K562 (cell line): ENCODE results near the gene MT1A. TPM values are rescaled to one million over a fixed set of nuclear protein-coding genes. Genes with fewer than 3 reads are reported as not detected.

Source experiments
- BCLAF1 ChIP-seq, 2 experiments: fragments of 450-650 bp in 1 of 2; IDR thresholded peaks; 2 replicates each; pipeline ENCODE4 v1.6.1; 2011 to 2017; ENCODE audit warnings: low read depth in 2 of 2, antibody characterized with exemption in 1 of 2, borderline replicate concordance in 1 of 2, low read length in 1 of 2, mild to moderate bottlenecking in 1 of 2, mixed read lengths in 1 of 2; ENCODE audit not compliant: control insufficient read depth in 1 of 2
- CBX3 ChIP-seq, 2 experiments: IDR thresholded peaks; 1 replicate in 1 of 2; 2 replicates in 1 of 2; pipeline ENCODE4 v1.6.1; 2012; ENCODE audit warnings: inconsistent platforms in 2 of 2, low read length in 2 of 2, borderline replicate concordance in 1 of 2, control low read depth in 1 of 2
- HEY1 ChIP-seq: fragments of 250-450 bp; sonication (Bioruptor Pico); IDR thresholded peaks from 2 replicates; pipeline ENCODE4 v1.5.0; 2020; ENCODE audit warnings: mild to moderate bottlenecking, moderate library complexity, borderline replicate concordance
- KAT2B ChIP-seq: IDR thresholded peaks from one replicate; pipeline ENCODE4 v1.6.1; 2012; ENCODE audit warnings: low read depth, mild to moderate bottlenecking, control low read depth, inconsistent platforms, low read length, moderate library complexity
- MBD2 ChIP-seq: sonication (generic); IDR thresholded peaks from 2 replicates; pipeline ENCODE4 v1.6.1; 2016; ENCODE audit warnings: low read depth, borderline replicate concordance
- MCM7 ChIP-seq, 2 experiments: fragments of 450-650 bp; IDR thresholded peaks; 2 replicates each; pipeline ENCODE4 v1.6.1; 2016 to 2018
- TRIM24 ChIP-seq, 2 experiments: fragments of 450-650 bp; IDR thresholded peaks; 2 replicates each; pipeline ENCODE4 v1.6.1; 2016
- ZBTB12 ChIP-seq: fragments of 250-450 bp; sonication (Bioruptor Pico); IDR thresholded peaks from 2 replicates; pipeline ENCODE4 v1.4.0; 2020
- ZBTB26 ChIP-seq: fragments of 450-650 bp; formaldehyde crosslinking; IDR thresholded peaks from 2 replicates; pipeline ENCODE4 v1.4.0; 2022; ENCODE audit warnings: missing genetic modification characterization
- ZFP30 ChIP-seq: fragments of 250-450 bp; sonication (Bioruptor Pico); IDR thresholded peaks from 2 replicates; pipeline ENCODE4 v1.8.0; 2022; ENCODE audit warnings: moderate library complexity, mild to moderate bottlenecking, inconsistent platforms, borderline replicate concordance
- ZFX ChIP-seq: sonication (generic); formaldehyde crosslinking; IDR thresholded peaks from 2 replicates; pipeline ENCODE4 v1.8.0; 2022; ENCODE audit warnings: mild to moderate bottlenecking, missing genetic modification reagents, moderate library complexity
- ZNF23 ChIP-seq: fragments of 250-450 bp; sonication (Bioruptor Pico); IDR thresholded peaks from 2 replicates; pipeline ENCODE4 v1.4.0; 2020; ENCODE audit warnings: mild to moderate bottlenecking
- polyA plus RNA-seq, 8 experiments: library from polyadenylated mRNA; depleted of rRNA in 4 of 8; stranded (reverse) in 5 of 8; unstranded in 3 of 8; fragments of >200 nt; fragmentation: Nextera tagmentation in 2 of 8; fragmentation: Illumina TruSeq in 1 of 8; extraction: Ambion mirVana in 2 of 8; extraction: Trizol in 1 of 8; gene quantifications; 2 replicates each; pipeline versions ENCODE4 v1.2.1 to v1.2.3, GENCODE V29; 2011 to 2014; ENCODE audit warnings: inconsistent platforms in 1 of 8, missing spikeins in 1 of 8
- total RNA-seq, 7 experiments: library from RNA; depleted of rRNA in 6 of 7; stranded (reverse); fragments of >200 nt in 6 of 7; fragmentation: Illumina TruSeq in 2 of 7; extraction: Trizol in 2 of 7; gene quantifications; 2 replicates each; pipeline versions ENCODE4 v1.2.1 to v1.2.3, GENCODE V29; 2011 to 2021; ENCODE audit warnings: low replicate concordance in 1 of 7
- TF ChIP-seq, protein P1 (sequence below): fragments of 150-350 bp; IDR thresholded peaks from 2 replicates; pipeline ENCODE4 v1.6.1; 2014; ENCODE audit warnings: low read depth, mild to moderate bottlenecking, low read length, borderline replicate concordance
- TF ChIP-seq, protein P2 (sequence below): fragments of 450-650 bp; formaldehyde crosslinking; IDR thresholded peaks from 2 replicates; pipeline ENCODE4 v1.4.0; 2022; ENCODE audit warnings: missing genetic modification characterization
- TF ChIP-seq, protein P3 (sequence below): fragments of 250-450 bp; sonication (Bioruptor Pico); IDR thresholded peaks from 2 replicates; pipeline ENCODE4 v1.8.0; 2021; ENCODE audit warnings: borderline replicate concordance, mild to moderate bottlenecking, moderate library complexity; ENCODE audit not compliant: poor library complexity, severe bottlenecking

MT1A gene
- total and polyA plus RNA-seq, 9 of the 15 experiments (the other 6 are each of a cell fraction or from before 2014, with no cell fraction given), result 0.23 TPM; not detected in 8

GRCh38 chr16:56608043-56608875 lies 30.2 kb upstream of the MT1A start, which contains the start of gene MT2A (continued):
- TF ChIP-seq, protein P1, sequence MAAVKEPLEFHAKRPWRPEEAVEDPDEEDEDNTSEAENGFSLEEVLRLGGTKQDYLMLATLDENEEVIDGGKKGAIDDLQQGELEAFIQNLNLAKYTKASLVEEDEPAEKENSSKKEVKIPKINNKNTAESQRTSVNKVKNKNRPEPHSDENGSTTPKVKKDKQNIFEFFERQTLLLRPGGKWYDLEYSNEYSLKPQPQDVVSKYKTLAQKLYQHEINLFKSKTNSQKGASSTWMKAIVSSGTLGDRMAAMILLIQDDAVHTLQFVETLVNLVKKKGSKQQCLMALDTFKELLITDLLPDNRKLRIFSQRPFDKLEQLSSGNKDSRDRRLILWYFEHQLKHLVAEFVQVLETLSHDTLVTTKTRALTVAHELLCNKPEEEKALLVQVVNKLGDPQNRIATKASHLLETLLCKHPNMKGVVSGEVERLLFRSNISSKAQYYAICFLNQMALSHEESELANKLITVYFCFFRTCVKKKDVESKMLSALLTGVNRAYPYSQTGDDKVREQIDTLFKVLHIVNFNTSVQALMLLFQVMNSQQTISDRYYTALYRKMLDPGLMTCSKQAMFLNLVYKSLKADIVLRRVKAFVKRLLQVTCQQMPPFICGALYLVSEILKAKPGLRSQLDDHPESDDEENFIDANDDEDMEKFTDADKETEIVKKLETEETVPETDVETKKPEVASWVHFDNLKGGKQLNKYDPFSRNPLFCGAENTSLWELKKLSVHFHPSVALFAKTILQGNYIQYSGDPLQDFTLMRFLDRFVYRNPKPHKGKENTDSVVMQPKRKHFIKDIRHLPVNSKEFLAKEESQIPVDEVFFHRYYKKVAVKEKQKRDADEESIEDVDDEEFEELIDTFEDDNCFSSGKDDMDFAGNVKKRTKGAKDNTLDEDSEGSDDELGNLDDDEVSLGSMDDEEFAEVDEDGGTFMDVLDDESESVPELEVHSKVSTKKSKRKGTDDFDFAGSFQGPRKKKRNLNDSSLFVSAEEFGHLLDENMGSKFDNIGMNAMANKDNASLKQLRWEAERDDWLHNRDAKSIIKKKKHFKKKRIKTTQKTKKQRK, result no peak
- no peak for TF ChIP-seq ZFP30
- no peak for TF ChIP-seq ZBTB26
- no peak for TF ChIP-seq KAT2B
- peak; percentile 85 for TF ChIP-seq ZFX (CRISPR knock-in tag)
- TF ChIP-seq MBD2, result no peak
- TF ChIP-seq TRIM24 (IDR thresholded peaks at IDR 0.05), result 0 out of 4 replicates have a peak, but pooled peaks of 1 of the 2 experiments have one; percentile 24
- TF ChIP-seq, protein P2, sequence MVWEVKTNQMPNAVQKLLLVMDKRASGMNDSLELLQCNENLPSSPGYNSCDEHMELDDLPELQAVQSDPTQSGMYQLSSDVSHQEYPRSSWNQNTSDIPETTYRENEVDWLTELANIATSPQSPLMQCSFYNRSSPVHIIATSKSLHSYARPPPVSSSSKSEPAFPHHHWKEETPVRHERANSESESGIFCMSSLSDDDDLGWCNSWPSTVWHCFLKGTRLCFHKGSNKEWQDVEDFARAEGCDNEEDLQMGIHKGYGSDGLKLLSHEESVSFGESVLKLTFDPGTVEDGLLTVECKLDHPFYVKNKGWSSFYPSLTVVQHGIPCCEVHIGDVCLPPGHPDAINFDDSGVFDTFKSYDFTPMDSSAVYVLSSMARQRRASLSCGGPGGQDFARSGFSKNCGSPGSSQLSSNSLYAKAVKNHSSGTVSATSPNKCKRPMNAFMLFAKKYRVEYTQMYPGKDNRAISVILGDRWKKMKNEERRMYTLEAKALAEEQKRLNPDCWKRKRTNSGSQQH (CRISPR knock-in tag), result no peak
- no peak for TF ChIP-seq ZBTB12
- no peak for TF ChIP-seq BCLAF1 (IDR thresholded peaks at IDR 0.05; ENCODE audit: borderline replicate concordance in 1 of 2, control insufficient read depth in 1 of 2, low read depth in 2 of 2, low read length in 1 of 2)
- TF ChIP-seq MCM7 (IDR thresholded peaks at IDR 0.05), result no peak
- no peak for TF ChIP-seq ZNF23 (CRISPR knock-in tag)
- TF ChIP-seq HEY1, result no peak
- no peak for TF ChIP-seq CBX3 (IDR thresholded peaks at IDR 0.05; ENCODE audit: borderline replicate concordance in 1 of 2, low read length in 2 of 2)
- TF ChIP-seq, protein P3, sequence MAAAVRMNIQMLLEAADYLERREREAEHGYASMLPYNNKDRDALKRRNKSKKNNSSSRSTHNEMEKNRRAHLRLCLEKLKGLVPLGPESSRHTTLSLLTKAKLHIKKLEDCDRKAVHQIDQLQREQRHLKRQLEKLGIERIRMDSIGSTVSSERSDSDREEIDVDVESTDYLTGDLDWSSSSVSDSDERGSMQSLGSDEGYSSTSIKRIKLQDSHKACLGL (CRISPR knock-in tag), result no peak
